Measurements from ENCODE around the gene PDE4D.

PDE4D gene

GRCh38 chr5:59348189-59348588 is 545.3 kb downstream of the PDE4D start:
- DNase-seq = no peak

GRCh38 chr5:59346982-59347381 is 546.5 kb downstream of the PDE4D start:
- DNase-seq = no peak

GRCh38 chr5:59346514-59346913 is 547.0 kb downstream of the PDE4D start:
- DNase-seq = no peak

GRCh38 chr5:59342181-59342580 is 551.3 kb downstream of the PDE4D start:
- no peak for DNase-seq

- no peak for DNase-seq
Observed at GRCh38 chr5:59341760-59342159, 551.8 kb downstream of the PDE4D start.

GRCh38 chr5:59341155-59341554 is 552.4 kb downstream of the PDE4D start:
- DNase-seq = no peak

- no peak for DNase-seq
Observed at GRCh38 chr5:59340637-59341036, 552.9 kb downstream of the PDE4D start.

GRCh38 chr5:59337240-59337639 is 556.3 kb downstream of the PDE4D start:
- DNase-seq = no peak

GRCh38 chr5:59335544-59335943 is 558.0 kb downstream of the PDE4D start:
- no peak for DNase-seq

- no peak for DNase-seq
Observed at GRCh38 chr5:59333416-59333815, 560.1 kb downstream of the PDE4D start.

- DNase-seq = no peak
Observed at GRCh38 chr5:59332236-59332973, 561.1 kb downstream of the PDE4D start.

GRCh38 chr5:59330680-59331079 is 562.8 kb downstream of the PDE4D start:
- DNase-seq = no peak

- DNase-seq = no peak
Observed at GRCh38 chr5:59328709-59329296, 564.7 kb downstream of the PDE4D start.

- no peak for DNase-seq
Observed at GRCh38 chr5:59327191-59327980, 566.1 kb downstream of the PDE4D start.

GRCh38 chr5:59326596-59326995 is 566.9 kb downstream of the PDE4D start:
- no peak for DNase-seq

GRCh38 chr5:59325070-59325469 is 568.5 kb downstream of the PDE4D start:
- no peak for DNase-seq

- no peak for DNase-seq
Observed at GRCh38 chr5:59322894-59323293, 570.6 kb downstream of the PDE4D start.

GRCh38 chr5:59322058-59322457 is 571.5 kb downstream of the PDE4D start:
- DNase-seq = no peak

GRCh38 chr5:59321642-59322041 is 571.9 kb downstream of the PDE4D start:
- DNase-seq = no peak

GRCh38 chr5:59320420-59320819 is 573.1 kb downstream of the PDE4D start:
- DNase-seq = no peak

GRCh38 chr5:59319250-59319649 is 574.3 kb downstream of the PDE4D start:
- no peak for DNase-seq

- DNase-seq = no peak
Observed at GRCh38 chr5:59317774-59318205, 575.7 kb downstream of the PDE4D start.

GRCh38 chr5:59317023-59317773 is 576.3 kb downstream of the PDE4D start:
- DNase-seq = no peak
